ENCODE results near the gene JAZF1. TPM values are rescaled to one million over a fixed set of nuclear protein-coding genes. Genes with fewer than 3 reads are reported as not detected.
"Not testable (repeated sequence)": the region's sequence is repeated elsewhere in the genome, so short reads cannot be mapped to it uniquely, and the experiment has no call there.

Gene JAZF1
- total RNA-seq, 2 donors from 2014 or later, result 33.6 to 39.8 TPM

DNA sequence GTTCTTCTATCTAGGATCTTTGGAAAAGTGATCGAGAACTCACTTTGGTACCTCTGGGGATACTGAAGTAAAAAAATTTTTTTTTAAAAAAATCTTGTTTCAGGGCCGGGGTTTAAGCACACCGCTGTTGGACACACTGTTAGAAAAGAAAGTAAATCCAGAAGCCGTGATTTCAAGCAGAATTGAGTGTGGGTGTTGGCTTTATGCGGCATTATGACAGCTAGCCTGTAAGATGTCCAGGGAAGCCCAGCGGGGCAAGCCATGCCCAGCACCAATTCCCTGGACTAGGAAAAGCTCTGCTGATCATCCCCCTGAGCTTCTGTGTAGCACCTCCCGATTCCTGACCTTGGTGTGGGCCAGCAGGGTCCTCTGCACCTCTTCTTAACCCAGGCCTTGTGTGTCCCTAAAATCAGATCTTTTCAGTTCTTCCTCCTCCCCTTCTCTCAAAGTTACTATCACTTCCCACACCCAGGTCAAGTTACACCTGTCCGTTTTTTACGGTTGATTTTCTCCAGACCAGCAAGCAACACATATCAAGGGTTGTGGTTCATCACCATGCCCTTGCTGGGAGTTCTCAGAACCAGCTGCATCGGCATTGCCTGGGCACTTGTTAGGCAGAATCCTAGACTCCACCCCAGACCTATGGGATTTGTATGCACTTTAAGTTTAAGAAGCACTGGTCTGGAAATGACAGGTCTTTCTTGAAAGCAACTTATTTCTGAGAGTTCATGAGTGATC lies 235.4 kb downstream of the JAZF1 start:
- DNase-seq (ENCODE audit: low spot score), result no peak
- intact Hi-C loops (cut with DNase I), result no loop called here

DNA sequence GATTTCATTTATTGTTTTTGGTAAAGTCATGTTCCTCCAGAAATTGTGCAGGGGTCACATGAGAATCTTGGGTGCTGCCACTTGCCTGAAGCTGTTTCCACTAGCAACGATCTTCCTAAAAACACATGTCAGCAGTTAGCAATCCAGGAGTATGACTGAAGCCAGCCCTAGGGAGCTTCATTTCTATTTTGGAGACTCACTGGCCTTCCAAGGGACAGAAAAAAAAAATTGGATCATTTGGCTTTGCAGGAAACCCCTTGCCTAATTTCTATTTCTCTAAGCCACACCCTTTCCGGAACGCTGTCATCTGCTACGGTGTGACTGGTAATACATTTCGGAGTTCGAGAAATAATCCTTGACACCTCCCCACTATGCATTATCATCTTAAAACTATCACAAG lies 236.0 kb downstream of the JAZF1 start:
- no peak for DNase-seq (ENCODE audit: low spot score)
- intact Hi-C loops (cut with DNase I), result no loop called here

DNA sequence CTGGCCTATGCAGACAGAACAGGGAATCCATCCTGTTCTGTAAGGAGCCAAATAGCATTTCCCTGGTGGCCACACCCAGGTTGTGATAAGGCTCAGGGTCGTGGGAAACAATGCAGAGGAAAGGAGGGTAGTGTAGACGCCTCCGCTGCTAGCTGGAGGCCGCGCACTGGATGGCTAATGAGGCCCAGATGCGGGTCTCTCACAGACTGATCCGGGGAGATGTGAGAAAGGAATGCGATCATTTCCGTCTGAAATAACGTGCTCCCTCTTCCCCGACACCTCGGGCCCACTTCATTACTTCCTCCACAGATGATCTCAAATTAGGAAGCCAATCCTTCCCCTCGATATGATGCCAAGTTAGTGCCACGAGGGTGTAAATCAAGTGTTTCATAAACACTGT lies 237.4 kb downstream of the JAZF1 start:
- no peak for DNase-seq (ENCODE audit: low spot score)
- intact Hi-C loops (cut with DNase I), result no loop called here

DNA sequence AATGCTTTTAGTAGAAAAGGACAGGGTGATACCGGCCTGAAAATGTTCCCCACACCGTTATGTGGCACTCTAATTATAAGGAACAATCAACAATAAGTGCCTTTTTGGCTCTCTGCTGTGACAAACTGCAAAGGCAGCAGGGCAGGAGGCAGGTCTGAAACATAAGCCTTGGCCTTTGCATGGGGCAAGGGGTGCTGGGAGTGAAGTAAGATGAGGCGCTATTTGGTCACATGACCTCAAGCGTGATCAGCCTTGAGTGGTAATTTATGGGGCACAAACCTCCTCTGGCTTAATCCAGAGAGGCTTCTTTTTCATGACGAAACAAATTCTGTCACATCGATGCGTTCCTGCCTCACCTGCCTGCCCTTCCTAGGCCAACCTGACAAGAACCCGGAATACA lies 237.9 kb downstream of the JAZF1 start:
- DNase-seq (ENCODE audit: low spot score), result no peak
- intact Hi-C loops (cut with DNase I), result no loop called here

DNA sequence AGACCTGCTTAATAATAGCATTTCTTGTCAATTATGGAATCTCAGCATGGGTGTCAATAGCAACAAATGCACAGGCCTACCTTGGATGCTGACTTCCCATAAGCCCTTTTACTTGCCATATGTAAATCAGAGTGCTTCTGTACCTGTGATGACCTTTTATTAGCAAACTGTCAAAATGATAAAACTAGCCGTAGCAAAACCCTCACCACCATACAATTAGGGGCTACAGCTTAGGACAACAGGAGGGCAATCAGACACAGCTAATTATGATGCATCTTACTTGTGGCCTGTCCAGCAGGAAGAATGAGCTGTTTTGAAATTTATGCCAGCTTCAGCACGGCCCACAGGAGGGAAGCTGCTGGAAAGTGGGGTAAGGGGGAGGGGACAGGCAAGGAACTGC lies 239.1 kb downstream of the JAZF1 start:
- DNase-seq (ENCODE audit: low spot score), result no peak
- intact Hi-C loops (cut with DNase I), result no loop called here

DNA sequence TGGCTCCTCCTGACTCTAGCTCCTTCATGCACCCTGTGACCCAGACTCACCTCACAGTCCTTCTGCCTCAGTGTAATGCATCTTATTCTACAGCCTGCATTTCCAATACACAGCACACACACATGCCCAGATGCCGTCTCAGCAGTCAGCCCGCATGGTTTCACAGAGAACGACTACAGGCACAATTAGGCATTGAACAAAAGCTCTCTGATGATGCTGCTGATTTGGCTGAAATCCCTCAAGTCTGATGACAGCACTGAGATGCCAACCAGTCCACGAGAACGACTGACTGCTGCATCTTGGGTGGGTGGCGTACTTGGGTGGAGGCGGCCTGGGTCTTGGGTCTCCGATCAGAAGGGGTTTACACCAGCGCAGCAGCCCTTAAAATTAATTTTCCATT lies 240.3 kb downstream of the JAZF1 start:
- DNase-seq (ENCODE audit: low spot score), result no peak
- intact Hi-C loops (cut with DNase I), result no loop called here

DNA sequence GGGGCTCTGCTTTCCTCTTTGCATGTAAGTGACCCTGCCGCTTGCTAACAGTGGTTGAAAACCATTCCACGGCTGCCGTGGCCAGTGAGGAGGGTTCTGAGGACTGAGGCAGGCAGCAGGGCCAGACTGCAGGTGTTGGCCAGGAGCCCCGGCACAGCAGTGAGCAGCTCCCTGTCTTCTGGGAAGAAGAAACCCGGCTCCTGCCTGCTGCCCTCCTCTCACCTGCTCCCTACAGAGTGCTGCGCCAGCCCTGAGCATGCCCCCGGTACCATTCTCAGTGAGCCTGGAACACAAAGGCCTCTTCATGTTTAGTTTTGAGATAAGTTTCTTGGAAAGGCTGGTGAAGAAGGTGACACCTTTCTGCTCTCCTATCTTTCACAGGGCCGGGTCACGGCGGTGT lies 240.7 kb downstream of the JAZF1 start:
- DNase-seq (ENCODE audit: low spot score), result no peak
- intact Hi-C loops (cut with DNase I), result no loop called here

DNA sequence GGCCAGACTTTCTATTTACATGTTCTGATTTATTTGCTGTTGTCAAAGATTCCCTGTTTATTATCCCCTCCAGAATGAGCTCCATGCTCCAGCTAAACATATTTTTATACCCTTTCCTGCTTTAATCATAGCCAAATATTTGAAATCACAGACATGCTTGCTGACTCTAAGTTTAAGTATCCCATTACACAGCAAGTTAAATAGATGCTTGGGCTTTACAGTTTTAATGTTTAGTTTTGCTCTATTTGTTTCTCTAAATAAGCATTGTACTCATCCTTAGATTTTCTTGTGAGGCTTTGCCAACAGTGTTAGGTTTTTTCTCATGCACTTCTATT lies 243.9 kb downstream of the JAZF1 start:
- no peak for DNase-seq (ENCODE audit: low spot score)
- intact Hi-C loops (cut with DNase I), result no loop called here

DNA sequence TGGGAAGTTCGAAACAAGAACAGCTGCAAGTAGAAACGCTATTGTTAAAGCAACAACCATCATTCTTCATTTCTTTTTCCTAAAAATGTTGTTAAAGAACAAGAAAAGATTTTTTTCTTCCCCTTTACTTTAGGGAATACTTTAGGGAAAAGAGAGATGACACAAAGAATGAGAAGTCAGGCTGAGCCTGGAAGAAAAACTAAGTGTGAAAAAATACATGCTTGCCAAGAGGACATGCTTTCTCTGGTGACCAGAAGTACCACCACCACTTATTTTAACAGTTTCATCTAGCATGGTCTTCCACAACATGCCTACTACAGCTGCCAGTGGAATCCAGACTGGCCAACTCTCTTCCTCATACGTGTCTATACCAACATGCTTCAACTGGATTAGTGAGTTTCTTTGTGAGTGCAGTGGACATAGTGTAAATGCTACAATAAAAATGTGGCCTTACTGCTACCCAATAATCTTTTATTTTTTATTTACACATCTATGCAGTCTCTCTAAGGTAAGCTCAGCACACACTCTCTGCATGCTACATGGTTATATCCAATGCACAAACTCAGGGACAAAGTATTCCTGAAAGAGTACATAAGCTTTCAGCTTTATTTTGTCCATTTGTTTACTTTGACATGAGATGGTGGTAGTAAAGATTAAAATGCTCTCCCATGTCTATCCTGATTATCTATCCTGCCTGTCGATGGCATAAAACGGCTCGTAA lies 244.4 kb downstream of the JAZF1 start:
- no peak for DNase-seq (ENCODE audit: low spot score)
- intact Hi-C loops (cut with DNase I), result no loop called here

DNA sequence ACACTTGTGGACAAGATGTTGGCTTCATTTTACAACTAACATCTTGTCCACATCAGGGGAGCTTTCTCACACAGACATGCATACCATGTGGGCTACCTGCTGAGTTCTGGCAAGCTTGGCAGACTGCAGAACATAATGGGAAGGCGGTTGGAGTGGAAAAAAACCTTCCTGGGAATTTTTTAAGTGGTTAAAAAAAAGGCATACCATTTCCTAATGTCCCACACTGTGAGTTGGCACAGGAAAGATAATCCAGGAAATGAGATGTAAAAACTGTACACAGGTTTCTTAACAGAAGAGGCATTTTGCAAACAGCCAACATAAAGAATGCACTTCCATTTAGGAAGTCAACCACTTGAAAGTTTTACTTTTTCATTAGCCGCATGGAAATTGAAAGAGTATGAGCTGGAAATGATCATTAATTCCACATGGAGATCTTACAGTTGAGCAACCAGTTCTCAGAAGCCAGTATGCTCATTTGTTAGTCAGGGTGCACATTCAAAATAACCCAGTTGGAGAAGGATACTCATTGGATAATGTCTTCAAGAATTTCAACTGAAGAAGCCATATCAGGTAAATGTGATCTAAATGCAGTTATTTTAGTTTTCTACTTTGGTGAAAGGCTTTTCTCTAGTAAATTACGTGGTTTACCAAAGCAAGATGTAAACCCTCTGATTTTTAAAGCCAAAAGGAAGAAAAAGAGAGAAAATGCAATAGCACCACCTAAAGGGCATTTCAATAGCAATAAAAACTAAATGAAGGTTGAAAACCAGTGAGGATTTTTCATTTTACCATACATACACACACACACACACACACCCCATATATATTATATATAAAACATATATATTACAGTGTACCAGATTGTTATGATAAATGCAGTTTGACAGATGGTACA lies 246.7 kb downstream of the JAZF1 start:
- no peak for DNase-seq (ENCODE audit: low spot score)
- intact Hi-C loops (cut with DNase I), result no loop called here

DNA sequence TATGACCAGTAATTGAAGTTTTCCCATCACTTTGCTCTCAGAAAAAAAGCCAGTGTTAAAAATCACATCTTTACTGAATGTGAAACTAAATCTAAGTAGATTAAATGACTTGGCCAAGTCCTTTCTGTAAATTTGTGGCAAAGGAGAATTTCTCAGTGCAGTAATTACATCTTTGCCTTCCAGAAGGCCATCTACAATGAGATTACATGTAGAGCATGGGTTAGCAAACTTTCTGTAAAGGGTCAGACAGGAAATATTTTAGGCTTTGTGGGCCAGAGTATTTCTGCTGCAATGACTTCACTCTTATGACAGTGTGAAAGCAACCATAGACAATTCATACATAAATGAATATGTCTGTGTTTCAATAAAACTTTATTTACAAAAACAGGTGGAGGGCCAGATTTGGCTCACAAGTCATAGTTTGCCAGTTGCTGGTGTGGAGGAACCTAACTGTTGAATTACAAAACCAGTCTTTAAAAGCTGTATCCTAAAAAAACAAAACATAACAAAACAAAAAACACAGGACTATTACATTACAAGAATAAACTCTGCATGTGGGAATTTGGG lies 249.6 kb downstream of the JAZF1 start:
- no peak for DNase-seq (ENCODE audit: low spot score)
- intact Hi-C loops (cut with DNase I), result no loop called here

DNA sequence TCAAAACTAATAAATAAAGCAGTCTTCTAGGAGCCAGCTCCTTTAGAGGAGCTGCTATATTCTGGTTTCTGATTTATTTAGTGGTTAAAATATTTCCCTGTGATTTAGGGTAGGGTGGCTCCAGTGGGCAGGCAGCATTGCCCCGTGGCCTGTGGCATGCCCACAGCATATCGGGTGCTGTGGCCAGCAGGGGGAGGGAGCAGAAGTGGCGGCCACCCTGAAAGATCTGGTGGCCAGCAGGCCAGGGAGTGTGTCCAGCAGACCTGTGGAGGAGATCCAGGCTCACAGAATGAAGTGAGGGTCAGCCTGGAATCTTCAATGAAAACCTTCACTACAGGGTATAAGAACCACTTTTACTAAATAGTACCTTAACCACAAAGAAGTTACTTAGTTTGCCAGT lies 251.5 kb downstream of the JAZF1 start:
- intact Hi-C loops (cut with DNase I), result no loop called here
- DNase-seq (ENCODE audit: low spot score), result no peak

DNA sequence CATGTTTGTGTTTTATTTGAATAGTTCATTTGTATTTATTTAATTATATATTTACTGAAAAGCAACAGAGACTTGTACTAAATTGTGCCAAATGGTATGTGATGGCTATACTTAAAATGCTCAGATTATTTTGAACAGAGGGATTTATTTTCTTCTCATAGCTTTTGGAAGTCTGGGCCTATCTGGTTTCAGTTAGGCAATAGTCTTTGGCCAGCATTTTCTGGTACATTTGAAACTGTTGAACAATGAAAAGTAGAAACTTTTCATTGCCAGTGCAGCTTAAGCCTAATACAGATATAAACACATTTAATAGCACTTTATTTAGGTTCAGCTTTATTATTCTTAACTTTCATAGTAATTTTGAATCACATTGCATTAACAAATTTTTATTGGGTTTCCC lies 252.6 kb downstream of the JAZF1 start:
- DNase-seq (ENCODE audit: low spot score), result no peak
- intact Hi-C loops (cut with DNase I), result no loop called here

DNA sequence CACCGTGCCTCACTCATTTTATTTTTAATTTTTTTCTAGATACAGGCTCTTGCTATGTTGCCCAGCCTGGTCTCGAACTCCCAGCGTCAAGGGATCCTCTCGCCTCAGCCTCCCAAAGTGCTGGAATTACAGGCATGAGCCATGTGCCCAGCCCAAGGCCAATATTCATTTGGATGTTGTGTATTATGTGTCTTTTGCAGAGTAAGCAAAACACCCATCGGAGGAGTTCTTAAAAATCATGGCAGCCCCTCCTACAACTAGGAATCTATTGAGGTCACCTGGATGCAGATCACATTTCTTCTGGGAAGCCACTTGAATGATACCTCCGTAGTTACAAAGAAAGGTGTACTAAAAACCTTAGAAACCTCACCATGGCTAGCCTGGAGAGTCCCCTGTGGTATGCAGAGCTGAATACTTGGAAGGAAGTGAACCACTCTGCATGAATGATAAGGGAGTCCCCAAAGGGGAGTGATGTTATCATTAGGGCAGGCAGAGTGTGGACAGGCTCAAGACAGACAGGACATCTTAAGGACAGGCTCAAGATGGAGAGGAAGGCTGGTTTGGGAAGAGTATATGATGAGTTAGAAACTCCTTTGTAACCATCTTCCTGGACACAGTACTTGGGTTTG lies 254.9 kb downstream of the JAZF1 start:
- DNase-seq (ENCODE audit: low spot score), result no peak
- intact Hi-C loops (cut with DNase I), result no loop called here

DNA sequence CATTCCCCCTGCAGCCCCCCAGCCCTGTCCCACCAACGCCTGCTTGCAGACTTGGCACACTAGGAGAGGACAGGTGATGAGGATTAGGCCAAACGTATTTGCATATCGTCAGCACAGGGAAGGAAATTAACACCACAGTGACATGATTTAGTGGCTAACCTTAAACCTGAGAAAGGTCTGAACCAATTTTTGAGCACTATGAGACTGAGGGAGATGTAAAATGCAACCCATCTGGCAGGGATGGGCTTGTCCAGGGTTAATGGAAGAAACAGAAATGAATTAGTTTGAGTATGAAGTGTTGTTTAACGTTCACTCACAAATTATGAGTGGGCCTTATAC lies 257.0 kb downstream of the JAZF1 start:
- no peak for DNase-seq (ENCODE audit: low spot score)
- intact Hi-C loops (cut with DNase I), result no loop called here

DNA sequence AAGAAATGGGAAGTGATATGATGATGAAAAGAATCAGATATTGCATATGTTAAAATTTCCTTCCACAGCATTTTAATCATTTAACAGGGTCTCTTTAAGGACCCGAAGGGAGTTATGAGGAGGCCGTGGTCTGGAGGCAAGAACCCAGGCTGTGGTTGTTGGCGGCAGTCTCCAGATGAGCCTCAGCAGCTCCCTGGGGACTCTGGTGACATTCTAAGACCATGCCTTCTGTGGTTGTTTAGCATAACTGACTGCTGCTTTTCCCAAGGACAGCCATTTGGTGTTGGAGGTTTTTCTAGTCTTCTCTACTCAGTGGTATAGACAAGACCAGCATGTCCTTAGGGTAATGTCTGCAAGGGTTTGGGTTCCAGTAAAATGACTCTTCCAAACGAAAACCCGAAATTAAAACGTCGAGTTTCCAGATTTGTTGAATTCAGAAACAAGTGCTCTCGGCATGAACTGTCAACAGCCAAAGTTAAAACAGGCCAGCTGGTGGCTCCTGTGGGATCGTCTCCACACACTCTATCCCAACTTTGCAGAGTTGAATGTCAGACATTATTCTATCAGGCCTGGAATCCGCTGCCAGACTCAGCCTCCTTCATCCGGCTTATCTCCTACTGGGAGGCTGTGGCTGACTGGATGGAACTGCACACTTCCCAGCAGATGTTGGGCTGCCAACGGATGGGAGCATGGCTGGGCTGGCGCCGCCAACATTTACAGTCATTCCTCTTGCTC lies 257.5 kb downstream of the JAZF1 start:
- intact Hi-C loops (cut with DNase I), result no loop called here
- peak; percentile 84 for DNase-seq (ENCODE audit: low spot score)

DNA sequence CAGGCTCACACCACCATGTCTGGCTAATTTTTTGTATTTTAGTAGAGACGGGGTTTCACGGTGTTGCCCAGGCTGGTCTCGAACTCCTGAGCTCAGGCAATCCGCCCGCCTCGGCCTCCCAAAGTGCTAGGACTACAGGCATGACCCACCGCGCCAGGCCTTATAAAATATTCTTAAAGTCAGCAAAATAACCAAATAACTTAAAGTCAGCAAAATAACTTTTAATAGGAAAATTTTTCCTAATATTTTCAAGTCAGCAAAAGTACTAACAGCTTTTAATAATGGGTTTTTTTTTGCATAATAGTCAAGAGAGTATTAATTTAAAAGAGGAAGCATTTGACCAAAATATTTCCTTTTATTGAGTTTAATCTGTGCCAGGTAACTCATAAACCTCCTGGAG lies 258.2 kb downstream of the JAZF1 start:
- intact Hi-C loops (cut with DNase I); DNase-seq (ENCODE audit: low spot score): not testable (repeated sequence)

DNA sequence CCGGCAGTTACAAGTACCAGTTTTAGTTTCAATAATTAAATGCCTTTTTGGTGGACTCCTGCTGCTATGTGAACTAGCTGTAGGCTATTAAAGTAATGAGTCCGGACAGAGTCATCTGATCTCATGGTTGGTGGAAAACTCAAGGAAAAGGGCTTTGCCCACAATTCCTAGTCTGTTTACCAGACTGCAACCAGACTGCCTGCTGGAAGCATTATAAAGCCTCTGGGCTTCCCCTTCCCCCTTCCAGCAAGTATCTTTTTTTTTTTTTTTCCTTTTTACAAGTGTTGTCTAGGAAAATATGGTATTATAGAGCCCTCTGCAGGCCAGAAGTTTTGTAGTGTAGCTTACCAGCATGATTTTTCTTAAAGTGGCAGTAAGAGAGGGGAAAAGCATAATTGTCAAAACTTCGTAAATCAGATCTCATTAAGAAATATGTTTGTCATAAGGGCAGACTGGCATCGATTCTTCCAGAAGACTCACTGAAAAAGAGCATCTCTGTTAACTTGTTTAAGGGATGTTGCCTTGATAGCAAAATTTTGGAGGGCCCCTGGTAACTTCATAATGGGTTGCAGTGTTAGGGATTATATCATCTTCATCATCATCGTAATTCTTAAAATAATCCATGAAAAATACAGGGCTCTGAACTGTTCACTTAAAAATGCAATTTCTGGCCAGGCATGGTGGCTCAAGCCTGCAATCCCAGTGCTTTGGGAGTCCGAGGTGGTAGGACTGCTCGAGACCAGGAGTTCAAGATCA lies 259.3 kb downstream of the JAZF1 start:
- intact Hi-C loops (cut with DNase I), result no loop called here
- DNase-seq (ENCODE audit: low spot score), result no peak

Measured in posterior vena cava (tissue), 2 donors.